Fibroblast of lung (primary cell): ENCODE results near the gene ZNF688. TPM values are rescaled to one million over a fixed set of nuclear protein-coding genes. Genes with fewer than 3 reads are reported as not detected.

ENCODE experiments used
- DNase-seq, 2 donors: peaks; one replicate each; pipeline versions ENCODE4 v3.0.0 to v3.0.0-alpha.2; 2010; ENCODE audit warnings: low read depth in 2 of 2
- H2AFZ ChIP-seq: 2 replicates; pipeline ENCODE4 v1.5.1; 2012; ENCODE audit warnings: low read length, control low read depth, inconsistent platforms
- H3K27ac ChIP-seq: 2 replicates; pipeline ENCODE4 v1.5.1; 2011; ENCODE audit warnings: low read length, control low read depth; ENCODE audit not compliant: insufficient read depth
- H3K27me3 ChIP-seq: 2 replicates; pipeline ENCODE4 v1.5.1; 2011; ENCODE audit warnings: mild to moderate bottlenecking, low read length; ENCODE audit not compliant: control insufficient read depth, insufficient read depth
- H3K36me3 ChIP-seq: 2 replicates; pipeline ENCODE4 v1.5.1; 2011; ENCODE audit warnings: low read length; ENCODE audit not compliant: control insufficient read depth, insufficient read depth
- H3K4me1 ChIP-seq: 2 replicates; pipeline ENCODE4 v1.5.1; 2011; ENCODE audit warnings: low read length; ENCODE audit not compliant: control insufficient read depth, insufficient read depth; ENCODE audit errors: extremely low read depth
- H3K4me2 ChIP-seq: 2 replicates; pipeline ENCODE4 v1.5.1; 2011; ENCODE audit warnings: low read length, control low read depth; ENCODE audit not compliant: insufficient read depth; ENCODE audit errors: extremely low read depth
- H3K4me3 ChIP-seq, 4 experiments: fragments of 200-600 bp in 1 of 4; sonication (generic) in 1 of 4; replicated peaks in 1 of 4; 2 replicates each; pipeline ENCODE4 v1.5.1; 2011 to 2016; ENCODE audit warnings: low read length in 4 of 4, low read depth in 3 of 4, mild to moderate bottlenecking in 3 of 4, control low read depth in 2 of 4, inconsistent platforms in 1 of 4, mixed read lengths in 1 of 4; ENCODE audit not compliant: insufficient read depth in 1 of 4; ENCODE audit errors: control extremely low read depth in 1 of 4
- H3K79me2 ChIP-seq: 2 replicates; pipeline ENCODE4 v1.5.1; 2012; ENCODE audit warnings: mild to moderate bottlenecking, low read length, inconsistent platforms; ENCODE audit not compliant: control insufficient read depth, insufficient read depth
- H3K9ac ChIP-seq: 2 replicates; pipeline ENCODE4 v1.5.1; 2011; ENCODE audit warnings: mild to moderate bottlenecking, low read length, control low read depth; ENCODE audit not compliant: insufficient read depth
- H3K9me3 ChIP-seq: 2 replicates; pipeline ENCODE4 v1.5.1; 2012; ENCODE audit warnings: low read depth, low read length; ENCODE audit not compliant: control insufficient read depth, insufficient read depth
- H4K20me1 ChIP-seq: 2 replicates; pipeline ENCODE4 v1.5.1; 2011; ENCODE audit warnings: low read length; ENCODE audit not compliant: control insufficient read depth, insufficient read depth; ENCODE audit errors: extremely low read depth
- CTCF ChIP-seq, 2 donors: IDR thresholded peaks in 1 of 2; conservative IDR thresholded peaks in 1 of 2; 1 replicate in 1 of 2; 2 replicates in 1 of 2; pipeline ENCODE4 v1.5.1; 2011 to 2012; ENCODE audit warnings: low read length in 2 of 2, control low read depth in 1 of 2, inconsistent platforms in 1 of 2, low read depth in 1 of 2, mild to moderate bottlenecking in 1 of 2
- EZH2 ChIP-seq: IDR thresholded peaks from 2 replicates; pipeline ENCODE4 v1.5.1; 2012; ENCODE audit warnings: low read length, control low read depth, mild to moderate bottlenecking; ENCODE audit errors: missing control alignments
- polyA plus RNA-seq, 2 donors: library from polyadenylated mRNA; depleted of rRNA in 1 of 2; stranded (reverse) in 1 of 2; unstranded in 1 of 2; fragments of >200 nt; gene quantifications; 2 replicates each; pipeline ENCODE4 v1.2.1, GENCODE V29; 2011 to 2012; ENCODE audit warnings: missing spikeins in 1 of 2
- total RNA-seq: library from RNA; depleted of rRNA; stranded (reverse); fragments of >200 nt; gene quantifications from 2 replicates; pipeline ENCODE4 v1.2.1, GENCODE V29; 2014

The ZNF688 gene
- total and polyA plus RNA-seq, 2 donors (not counting 1 experiment from before 2014, with no cell fraction given): 3.0 to 12.9 TPM

GRCh38 chr16:30606004-30606403 lies 34.5 kb upstream of the ZNF688 start:
- Histone ChIP-seq H3K27ac (no peak overlapping the region), H3K79me2 (no peaks in the 10 kb centered on the region), H2AFZ (no peak overlapping the region), H3K9me3 (no peaks in the 10 kb centered on the region), H3K36me3 (peaks cover 12% of the 10 kb centered on the region), H4K20me1 (no peaks in the 10 kb centered on the region), H3K4me1 (peaks cover 9% of the 10 kb centered on the region), H3K27me3 (no peaks in the 10 kb centered on the region), H3K4me2 (no peak overlapping the region), H3K4me3 (no peak overlapping the region), H3K9ac (no peak overlapping the region)
- TF ChIP-seq EZH2: no peak
- no peak for TF ChIP-seq CTCF (conservative IDR thresholded peaks at IDR 0.05 in 1 of 2, IDR thresholded peaks at IDR 0.05 in 1 of 2; ENCODE audit: low read depth in 1 of 2, low read length in 2 of 2)
- no peak for DNase-seq

DNA sequence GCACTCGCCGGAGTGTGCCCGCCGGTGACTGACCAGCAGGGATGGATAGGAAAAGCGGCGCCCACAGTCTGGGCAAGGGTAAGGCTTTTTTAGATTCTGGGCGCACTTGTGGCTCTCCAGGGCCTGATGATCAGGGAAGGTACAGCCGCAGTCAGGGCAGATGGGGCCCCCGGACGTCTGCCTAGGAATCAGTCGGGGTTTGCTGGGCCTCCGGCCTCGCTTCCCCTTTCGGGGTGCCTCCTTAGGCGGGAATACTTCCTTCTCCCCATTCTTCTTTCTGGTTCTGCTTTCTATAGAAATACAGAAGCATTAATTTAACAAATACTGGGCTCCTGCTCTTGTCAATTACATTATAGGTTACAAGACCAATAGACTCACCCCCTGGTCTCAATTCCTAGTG lies 33.6 kb upstream of the ZNF688 start:
- no peaks in the 10 kb centered on the region for H4K20me1 ChIP-seq
- no peaks in the 10 kb centered on the region for H3K9me3 ChIP-seq
- no peak for TF ChIP-seq CTCF (conservative IDR thresholded peaks at IDR 0.05 in 1 of 2, IDR thresholded peaks at IDR 0.05 in 1 of 2; ENCODE audit: low read depth in 1 of 2, low read length in 2 of 2)
- no peak for TF ChIP-seq EZH2
- H3K79me2 ChIP-seq: no peaks in the 10 kb centered on the region
- no peak overlapping the region for H3K9ac ChIP-seq
- H3K4me3 ChIP-seq: no peak overlapping the region
- peaks cover 12% of the 10 kb centered on the region for H3K36me3 ChIP-seq
- peaks cover 6% of the 10 kb centered on the region for H3K4me1 ChIP-seq
- no peak for DNase-seq
- H3K4me2 ChIP-seq: no peak overlapping the region
- no peaks in the 10 kb centered on the region for H3K27me3 ChIP-seq
- H2AFZ ChIP-seq: no peak overlapping the region
- no peak overlapping the region for H3K27ac ChIP-seq

- Histone ChIP-seq H3K9me3 (no peaks in the 10 kb centered on the region), H3K9ac (no peak overlapping the region), H3K79me2 (no peaks in the 10 kb centered on the region), H3K36me3 (peaks cover 12% of the 10 kb centered on the region), H3K27me3 (no peaks in the 10 kb centered on the region), H3K4me1 (peaks cover 6% of the 10 kb centered on the region), H3K4me2 (no peak overlapping the region), H2AFZ (no peak overlapping the region), H3K27ac (no peak overlapping the region), H4K20me1 (no peaks in the 10 kb centered on the region), H3K4me3 (no peak overlapping the region)
- TF ChIP-seq EZH2 (no peak), CTCF (conservative IDR thresholded peaks at IDR 0.05 in 1 of 2, IDR thresholded peaks at IDR 0.05 in 1 of 2; ENCODE audit: low read depth in 1 of 2, low read length in 2 of 2) (no peak)
- no peak for DNase-seq
Observed at GRCh38 chr16:30604316-30604947, 32.9 kb upstream of the ZNF688 start.
